Activated T-cell treated with anti-CD3 and anti-CD28 coated beads, Interleukin-2, amount 50 U/mL, for 1 hour (primary cell): ENCODE data around the gene ARHGAP6.
"Not testable (repeated sequence)": the region's sequence is repeated elsewhere in the genome, so short reads cannot be mapped to it uniquely, and the experiment has no call there.

ENCODE experiments used
- DNase-seq: peaks from one replicate; pipeline ENCODE4 v3.0.0-alpha.2; 2020

Gene ARHGAP6

GRCh38 chrX:11647138-11647537 is 18.6 kb downstream of the ARHGAP6 start:
- no peak for DNase-seq

GRCh38 chrX:11641349-11642065 is 24.2 kb downstream of the ARHGAP6 start:
- no peak for DNase-seq

GRCh38 chrX:11640089-11640488 is 25.6 kb downstream of the ARHGAP6 start:
- DNase-seq, result no peak

GRCh38 chrX:11632732-11633131 is 33.0 kb downstream of the ARHGAP6 start:
- DNase-seq, result no peak

- DNase-seq, result no peak
Measured at GRCh38 chrX:11629593-11630211, 36.0 kb downstream of the ARHGAP6 start.

- no peak for DNase-seq
Measured at GRCh38 chrX:11628399-11628798, 37.3 kb downstream of the ARHGAP6 start.

GRCh38 chrX:11626351-11626750 is 39.4 kb downstream of the ARHGAP6 start:
- DNase-seq, result no peak

- DNase-seq, result no peak
Measured at GRCh38 chrX:11619441-11619840, 46.3 kb downstream of the ARHGAP6 start.

GRCh38 chrX:11614253-11614652 is 51.5 kb downstream of the ARHGAP6 start:
- not testable (repeated sequence) for DNase-seq

GRCh38 chrX:11611965-11612364 is 53.8 kb downstream of the ARHGAP6 start:
- DNase-seq, result no peak

GRCh38 chrX:11611161-11611560 is 54.6 kb downstream of the ARHGAP6 start:
- DNase-seq, result no peak

GRCh38 chrX:11609109-11609508 is 56.6 kb downstream of the ARHGAP6 start:
- no peak for DNase-seq

- DNase-seq, result no peak
Measured at GRCh38 chrX:11606408-11606807, 59.3 kb downstream of the ARHGAP6 start.

GRCh38 chrX:11600578-11600977 is 65.1 kb downstream of the ARHGAP6 start:
- no peak for DNase-seq

GRCh38 chrX:11597479-11597878 is 68.2 kb downstream of the ARHGAP6 start:
- DNase-seq, result no peak

- no peak for DNase-seq
Measured at GRCh38 chrX:11591723-11592346, 73.9 kb downstream of the ARHGAP6 start.

GRCh38 chrX:11589641-11590040 is 76.1 kb downstream of the ARHGAP6 start:
- no peak for DNase-seq

- no peak for DNase-seq
Measured at GRCh38 chrX:11588097-11588496, 77.6 kb downstream of the ARHGAP6 start.

- DNase-seq, result no peak
Measured at GRCh38 chrX:11585174-11585573, 80.5 kb downstream of the ARHGAP6 start.

GRCh38 chrX:11580789-11581188 is 84.9 kb downstream of the ARHGAP6 start:
- DNase-seq, result no peak

GRCh38 chrX:11579636-11580600 is 85.8 kb downstream of the ARHGAP6 start:
- DNase-seq, result no peak

- DNase-seq, result not testable (repeated sequence)
Measured at GRCh38 chrX:11578301-11578700, 87.4 kb downstream of the ARHGAP6 start.

- DNase-seq, result no peak
Measured at GRCh38 chrX:11577603-11578002, 88.1 kb downstream of the ARHGAP6 start.
